Right cardiac atrium (tissue), 5 donors: ENCODE measurements around the gene C6orf62. TPM values are rescaled to one million over a fixed set of nuclear protein-coding genes. Genes with fewer than 3 reads are reported as not detected.
"Not testable (repeated sequence)": the region's sequence is repeated elsewhere in the genome, so short reads cannot be mapped to it uniquely, and the experiment has no call there.

Experiments used
- ATAC-seq, 2 donors: fragments of 200-7000 bp; cut with Tn5 transposase; one replicate each; pipeline versions ENCODE4 v1.8.0 to v1.9.1; 2020; ENCODE audit warnings: moderate library complexity in 2 of 2, mild to moderate bottlenecking in 1 of 2
- DNase-seq, 3 donors: peaks; one replicate each; pipeline ENCODE4 v3.0.0-alpha.2; 2020
- H3K27ac ChIP-seq: one replicate; pipeline ENCODE4 v1.5.1; 2013; ENCODE audit warnings: mild to moderate bottlenecking, low read length, control low read depth, moderate library complexity
- H3K27me3 ChIP-seq: one replicate; pipeline ENCODE4 v1.6.1; 2013; ENCODE audit not compliant: control insufficient read depth, insufficient read depth
- H3K4me1 ChIP-seq: one replicate; pipeline ENCODE4 v1.6.1; 2013; ENCODE audit warnings: low read length; ENCODE audit not compliant: control insufficient read depth, insufficient read depth
- H3K4me3 ChIP-seq: one replicate; pipeline ENCODE4 v1.5.1; 2013; ENCODE audit warnings: low read length, control low read depth
- H3K9me3 ChIP-seq: one replicate; pipeline ENCODE4 v1.6.1; 2013; ENCODE audit warnings: low read length; ENCODE audit not compliant: control insufficient read depth
- WGBS: extraction: QIAGEN DNeasy Blood & Tissue Kit; methylation state at CpG from one replicate; pipeline ENCODE4 v1.1.7; 2013; 5-methylcytosine and 5-hydroxymethylcytosine counted together
- intact Hi-C, 4 donors: fragments of 100-400 bp; cut with DNase I; formaldehyde crosslinking; loops; one replicate each; pipeline versions ENCODE4 v1.11.0 to v1.14.0; 2022 to 2023
- polyA plus RNA-seq: library from polyadenylated mRNA; stranded (reverse); fragments of 200-250 nt; gene quantifications from one replicate; pipeline ENCODE4 v1.2.3, GENCODE V29; 2013
- total RNA-seq, 4 donors: library from RNA; stranded (reverse); fragmentation: NEBNext Ultra II Directional; extraction: Animal tissue kit (Norgen Biotek cat#: 25700); gene quantifications; one replicate each; pipeline ENCODE4 v1.2.1, GENCODE V29; 2021
- donor health status: healthy with polysubstance abuse.
- donor health status: DM: no; HTN: yes; CAD: no.
- donor health status: DM: no; HTN: no; CAD: no.
- donor health status: DM: no; HTN: yes; CAD: no; lungs with severe emphysema.
- donor health status: DM: yes; HTN: yes; CAD: no.

Gene C6orf62
- total and polyA plus RNA-seq, 5 donors = 31.9 to 66.5 (median 56.4) TPM

- intact Hi-C loops = loop anchor here in 1 of 4 donors (5.0 kb wide), 1 partner anchor 177 kb away; no protein-coding TSS in a partner anchor
- WGBS = 90% methylated on average over 3 of the region's 3 CpGs
- Histone ChIP-seq H3K4me3 (no peak overlapping the region), H3K27ac (no peak overlapping the region), H3K9me3 (no peaks in the 10 kb centered on the region), H3K4me1 (no peaks in the 10 kb centered on the region), H3K27me3 (no peaks in the 10 kb centered on the region)
- no peak for ATAC-seq
- no peak for DNase-seq
Measured at GRCh38 chr6:24759718-24760117, 40.8 kb upstream of the C6orf62 start.

GRCh38 chr6:24757611-24758010 is 38.7 kb upstream of the C6orf62 start:
- Histone ChIP-seq H3K27ac (no peak overlapping the region), H3K27me3 (no peaks in the 10 kb centered on the region), H3K4me1 (no peaks in the 10 kb centered on the region), H3K9me3 (no peaks in the 10 kb centered on the region), H3K4me3 (no peak overlapping the region)
- WGBS = 86% methylated on average over 6 of the region's 6 CpGs
- ATAC-seq (no peak), DNase-seq (no peak)
- intact Hi-C loops = no loop called here

- H3K27me3 ChIP-seq = no peaks in the 10 kb centered on the region
- no peak for ATAC-seq
- DNase-seq = no peak
- H3K9me3 ChIP-seq = no peaks in the 10 kb centered on the region
- H3K27ac ChIP-seq = no peak overlapping the region
- H3K4me1 ChIP-seq = no peaks in the 10 kb centered on the region
- intact Hi-C loops = no loop called here
- no peak overlapping the region for H3K4me3 ChIP-seq
Measured at GRCh38 chr6:24755279-24755678, 36.3 kb upstream of the C6orf62 start.

GRCh38 chr6:24754378-24754777 is 35.4 kb upstream of the C6orf62 start:
- H3K4me1 ChIP-seq, H3K27ac ChIP-seq, intact Hi-C loops, H3K9me3 ChIP-seq, H3K27me3 ChIP-seq, ATAC-seq, H3K4me3 ChIP-seq, DNase-seq: not testable (repeated sequence)
- 81% methylated on average over 4 of the region's 4 CpGs for WGBS

GRCh38 chr6:24753545-24753944 is 34.6 kb upstream of the C6orf62 start:
- Histone ChIP-seq H3K27me3 (no peaks in the 10 kb centered on the region), H3K27ac (no peak overlapping the region), H3K9me3 (no peaks in the 10 kb centered on the region), H3K4me1 (no peaks in the 10 kb centered on the region), H3K4me3 (no peak overlapping the region)
- no peak for ATAC-seq
- WGBS = 86% methylated on average over 2 of the region's 2 CpGs
- intact Hi-C loops = no loop called here
- DNase-seq = no peak

GRCh38 chr6:24752917-24753492 is 34.1 kb upstream of the C6orf62 start:
- H3K9me3 ChIP-seq = no peaks in the 10 kb centered on the region
- 85% methylated on average over 1 of the region's 1 CpG for WGBS
- no peak overlapping the region for H3K27ac ChIP-seq
- no peaks in the 10 kb centered on the region for H3K27me3 ChIP-seq
- intact Hi-C loops = no loop called here
- H3K4me3 ChIP-seq = no peak overlapping the region
- DNase-seq (no peak), ATAC-seq (no peak)
- no peaks in the 10 kb centered on the region for H3K4me1 ChIP-seq

GRCh38 chr6:24752503-24752902 is 33.5 kb upstream of the C6orf62 start:
- DNase-seq = no peak
- no peaks in the 10 kb centered on the region for H3K27me3 ChIP-seq
- ATAC-seq = no peak
- no peak overlapping the region for H3K4me3 ChIP-seq
- intact Hi-C loops = no loop called here
- no peaks in the 10 kb centered on the region for H3K9me3 ChIP-seq
- H3K27ac ChIP-seq = no peak overlapping the region
- H3K4me1 ChIP-seq = no peaks in the 10 kb centered on the region
- WGBS = 62% methylated on average over 2 of the region's 2 CpGs

- intact Hi-C loops, H3K9me3 ChIP-seq, H3K27me3 ChIP-seq, ATAC-seq, H3K27ac ChIP-seq, H3K4me3 ChIP-seq, DNase-seq, H3K4me1 ChIP-seq: not testable (repeated sequence)
- WGBS = 85% methylated on average over 3 of the region's 3 CpGs
Measured at GRCh38 chr6:24750878-24751277, 31.9 kb upstream of the C6orf62 start.

GRCh38 chr6:24749297-24749696 is 30.3 kb upstream of the C6orf62 start:
- intact Hi-C loops = no loop called here

GRCh38 chr6:24744911-24745310 is 26.0 kb upstream of the C6orf62 start:
- no peaks in the 10 kb centered on the region for H3K4me1 ChIP-seq
- ATAC-seq = peak; percentile 44 to 51

More at GRCh38 chr6:24749297-24749696, 30.3 kb upstream of the C6orf62 start:
- Histone ChIP-seq H3K4me3 (no peak overlapping the region), H3K4me1 (no peaks in the 10 kb centered on the region), H3K27me3 (no peaks in the 10 kb centered on the region), H3K9me3 (no peaks in the 10 kb centered on the region), H3K27ac (no peak overlapping the region)
- DNase-seq = no peak
- WGBS = 78% methylated on average over 3 of the region's 3 CpGs
- ATAC-seq = no peak

GRCh38 chr6:24743944-24744335 is 25.0 kb upstream of the C6orf62 start:
- intact Hi-C loops = no loop called here
- no peak for ATAC-seq
- Histone ChIP-seq H3K4me3 (no peak overlapping the region), H3K9me3 (no peaks in the 10 kb centered on the region), H3K27ac (no peak overlapping the region), H3K4me1 (no peaks in the 10 kb centered on the region), H3K27me3 (no peaks in the 10 kb centered on the region)
- DNase-seq = no peak
- 73% methylated on average over 3 of the region's 3 CpGs for WGBS

More at GRCh38 chr6:24744911-24745310, 26.0 kb upstream of the C6orf62 start:
- no peaks in the 10 kb centered on the region for H3K27me3 ChIP-seq
- intact Hi-C loops = no loop called here
- H3K4me3 ChIP-seq = no peak overlapping the region
- no peak for DNase-seq
- no peaks in the 10 kb centered on the region for H3K9me3 ChIP-seq
- 77% methylated on average over 5 of the region's 5 CpGs for WGBS
- no peak overlapping the region for H3K27ac ChIP-seq
